Fibroblast of the conjunctiva (primary cell): ENCODE results near the gene WDR73.
"Not testable (repeated sequence)": the region's sequence is repeated elsewhere in the genome, so short reads cannot be mapped to it uniquely, and the experiment has no call there.

Experiments used
- DNase-seq: peaks from one replicate; pipeline ENCODE4 v3.0.0-alpha.2; 2010; ENCODE audit warnings: low read depth

WDR73 gene

GRCh38 chr15:84657748-84658079 lies 3.6 kb upstream of the WDR73 start:
- no peak for DNase-seq

- DNase-seq = no peak
Measured at GRCh38 chr15:84656972-84657371, 2.9 kb upstream of the WDR73 start.

- peak; percentile 78 for DNase-seq
Measured at GRCh38 chr15:84654689-84655453, 788 bp upstream of the WDR73 start.

- DNase-seq = no peak
Measured at GRCh38 chr15:84653584-84653909, 536 bp downstream of the WDR73 start.

- no peak for DNase-seq
Measured at GRCh38 chr15:84649706-84650105, 4.4 kb downstream of the WDR73 start.

- DNase-seq = no peak
Measured at GRCh38 chr15:84648539-84648938, 5.5 kb downstream of the WDR73 start.

- no peak for DNase-seq
Measured at GRCh38 chr15:84647726-84648125, 6.4 kb downstream of the WDR73 start.

GRCh38 chr15:84645997-84646396 lies 8.1 kb downstream of the WDR73 start:
- DNase-seq = no peak

GRCh38 chr15:84645496-84645895 lies 8.6 kb downstream of the WDR73 start:
- no peak for DNase-seq

GRCh38 chr15:84643838-84644237 lies 10.2 kb downstream of the WDR73 start:
- no peak for DNase-seq

GRCh38 chr15:84642640-84643039 lies 11.4 kb downstream of the WDR73 start:
- not testable (repeated sequence) for DNase-seq

- DNase-seq = not testable (repeated sequence)
Measured at GRCh38 chr15:84641871-84642270, 12.2 kb downstream of the WDR73 start.

- DNase-seq = no peak
Measured at GRCh38 chr15:84638103-84638502, 16.0 kb downstream of the WDR73 start.

GRCh38 chr15:84634228-84634837 lies 19.8 kb downstream of the WDR73 start:
- no peak for DNase-seq

- DNase-seq = no peak
Measured at GRCh38 chr15:84633311-84634227, 20.5 kb downstream of the WDR73 start.

- no peak for DNase-seq
Measured at GRCh38 chr15:84631706-84632272, 22.3 kb downstream of the WDR73 start.

- no peak for DNase-seq
Measured at GRCh38 chr15:84629033-84629432, 25.1 kb downstream of the WDR73 start.

GRCh38 chr15:84625123-84625522 lies 29.0 kb downstream of the WDR73 start:
- no peak for DNase-seq

- no peak for DNase-seq
Measured at GRCh38 chr15:84624359-84624758, 29.7 kb downstream of the WDR73 start.

- DNase-seq = no peak
Measured at GRCh38 chr15:84621358-84621979, 32.6 kb downstream of the WDR73 start.

- no peak for DNase-seq
Measured at GRCh38 chr15:84620626-84621025, 33.5 kb downstream of the WDR73 start.

- DNase-seq = no peak
Measured at GRCh38 chr15:84616235-84616634, 37.8 kb downstream of the WDR73 start.
